OCI-LY7 (cell line): ENCODE measurements around the gene NR2E1. TPM values are rescaled to one million over a fixed set of nuclear protein-coding genes. Genes with fewer than 3 reads are reported as not detected.

Experiments used
- BruUV-seq: library from RNA; stranded (reverse); fragments of 400-500 nt; replicated peaks from 2 replicates; lab custom pipeline; 2021; lab: Mats Ljungman, UMichigan
- CTCF ChIA-PET: fragments of 300-600 bp; sonication (Branson Sonifier 250); formaldehyde crosslinking; loops from one replicate; lab custom pipeline; 2022; ENCODE audit warnings: antibody characterized with exemption; ENCODE audit not compliant: unreplicated experiment; lab: Charles Lee
- POLR2A ChIA-PET: fragments of 300-600 bp; sonication (Branson Sonifier 250); formaldehyde crosslinking; loops from one replicate; lab custom pipeline; 2022; ENCODE audit warnings: antibody characterized with exemption; lab: Charles Lee
- DNase-seq: peaks from one replicate; pipeline ENCODE4 v3.0.0-alpha.2; 2015; ENCODE audit warnings: low spot score
- H2AFZ ChIP-seq: fragments of 200-600 bp; sonication (generic), shearing (Covaris generic); 2 replicates; pipeline ENCODE4 v1.6.1; 2014; ENCODE audit warnings: mild to moderate bottlenecking, antibody characterized with exemption, low read length, moderate library complexity
- H3K27ac ChIP-seq: fragments of 200-600 bp; sonication (generic); 2 replicates; pipeline ENCODE4 v1.5.1; 2014; ENCODE audit warnings: mixed run types, low read depth, mild to moderate bottlenecking, moderate library complexity, low read length, inconsistent platforms; ENCODE audit not compliant: poor library complexity, severe bottlenecking
- H3K36me3 ChIP-seq: fragments of 200-600 bp; sonication (generic); 2 replicates; pipeline ENCODE4 v1.6.1; 2014; ENCODE audit warnings: mild to moderate bottlenecking, antibody characterized with exemption, low read length, moderate library complexity, mixed read lengths; ENCODE audit not compliant: insufficient read depth
- H3K4me1 ChIP-seq: fragments of 200-600 bp; sonication (generic); 2 replicates; pipeline ENCODE4 v1.5.1; 2014; ENCODE audit warnings: mild to moderate bottlenecking, low read length; ENCODE audit not compliant: insufficient read depth, poor library complexity, severe bottlenecking
- H3K4me2 ChIP-seq: fragments of 200-600 bp; sonication (generic); 2 replicates; pipeline ENCODE4 v1.6.1; 2014; ENCODE audit warnings: mild to moderate bottlenecking, low read length
- H3K4me3 ChIP-seq: fragments of 200-600 bp; sonication (generic); 2 replicates; pipeline ENCODE4 v1.5.1; 2014; ENCODE audit warnings: mild to moderate bottlenecking, low read depth, low read length; ENCODE audit not compliant: poor library complexity, severe bottlenecking
- H3K79me2 ChIP-seq: fragments of 200-600 bp; sonication (generic); 2 replicates; pipeline ENCODE4 v1.6.1; 2016; ENCODE audit warnings: low read depth, mild to moderate bottlenecking, low read length, moderate library complexity, mixed read lengths; ENCODE audit not compliant: insufficient read depth
- H3K9me2 ChIP-seq: fragments of 200-600 bp; sonication (generic); 2 replicates; pipeline ENCODE4 v1.6.1; 2016; ENCODE audit warnings: mild to moderate bottlenecking, low read length, mixed read lengths; ENCODE audit not compliant: insufficient read depth
- H3K9me3 ChIP-seq: fragments of 200-600 bp; sonication (generic); 2 replicates; pipeline ENCODE4 v1.6.1; 2014; ENCODE audit warnings: mild to moderate bottlenecking, mixed run types, low read length, mixed read lengths
- H4K20me1 ChIP-seq: fragments of 200-600 bp; sonication (generic); 2 replicates; pipeline ENCODE4 v1.6.1; 2014; ENCODE audit warnings: mild to moderate bottlenecking, antibody characterized with exemption, low read length, moderate library complexity, mixed read lengths; ENCODE audit not compliant: insufficient read depth
- EZH2phosphoT487 ChIP-seq: fragments of 200-600 bp; sonication (generic); IDR thresholded peaks from 2 replicates; pipeline ENCODE4 v1.6.1; 2018; ENCODE audit warnings: low read depth, borderline replicate concordance, mild to moderate bottlenecking, mixed run types, antibody characterized with exemption, low read length, moderate library complexity, mixed read lengths
- intact Hi-C: fragments of 100-400 bp; cut with micrococcal nuclease; formaldehyde crosslinking; loops from one replicate; pipeline ENCODE4 v1.10.0; 2022; ENCODE audit not compliant: unreplicated experiment
- total RNA-seq, 2 experiments: library from RNA; depleted of rRNA in 1 of 2; stranded (reverse); fragments of >200 nt in 1 of 2; shearing (Covaris generic) in 1 of 2; gene quantifications; 2 replicates each; pipeline ENCODE4 v1.2.3, GENCODE V29; 2014 to 2022
- TF ChIP-seq, protein P1 (sequence below): fragments of 200-600 bp; sonication (generic); conservative IDR thresholded peaks from 2 replicates; pipeline ENCODE4 v1.5.1; 2014; ENCODE audit warnings: mild to moderate bottlenecking, antibody characterized with exemption, low read length, moderate library complexity, mixed read lengths

NR2E1 gene
- total RNA-seq, 2 experiments from 2014 or later: not detected

DNA sequence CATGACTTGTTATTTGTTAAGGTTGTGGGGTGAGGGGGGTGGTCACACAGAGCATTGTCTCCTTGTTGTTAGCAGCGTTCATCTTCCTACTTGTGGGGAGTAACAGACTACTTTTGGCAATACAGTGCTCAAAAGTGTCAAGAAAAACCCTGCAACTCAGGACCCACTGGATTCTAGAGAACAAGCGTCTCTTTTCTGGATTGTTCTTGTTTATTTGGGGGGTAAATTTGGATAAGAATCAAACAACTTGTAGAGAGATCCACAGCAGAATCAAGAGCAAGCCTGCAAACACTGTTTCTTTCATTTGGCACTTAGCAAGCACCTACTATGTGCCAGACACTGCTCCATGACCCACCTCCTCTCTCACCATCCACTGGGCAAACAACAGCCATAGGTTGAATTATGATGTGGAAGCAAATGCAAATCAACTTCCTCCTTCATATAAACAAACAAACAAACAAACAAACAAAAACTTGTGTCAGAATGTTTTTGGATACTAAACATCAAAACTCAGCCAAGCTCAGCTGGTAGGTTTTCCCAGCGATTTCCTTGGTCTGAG, 4.0 kb upstream of the NR2E1 start:
- BruUV-seq: no TSS peak
- Histone ChIP-seq H4K20me1 (peaks cover 6% of the 10 kb centered on the region; the same call in 1 of the 2 replicates), H3K79me2 (no peaks in the 10 kb centered on the region), H3K9me2 (no peaks in the 10 kb centered on the region), H3K4me2 (no peak overlapping the region), H3K36me3 (no peaks in the 10 kb centered on the region), H3K27ac (no peak overlapping the region), H3K4me3 (no peak overlapping the region), H2AFZ (no peak overlapping the region), H3K4me1 (peaks cover 3% of the 10 kb centered on the region), H3K9me3 (no peaks in the 10 kb centered on the region)
- no peak for TF ChIP-seq EZH2phosphoT487
- TF ChIP-seq, protein P1, sequence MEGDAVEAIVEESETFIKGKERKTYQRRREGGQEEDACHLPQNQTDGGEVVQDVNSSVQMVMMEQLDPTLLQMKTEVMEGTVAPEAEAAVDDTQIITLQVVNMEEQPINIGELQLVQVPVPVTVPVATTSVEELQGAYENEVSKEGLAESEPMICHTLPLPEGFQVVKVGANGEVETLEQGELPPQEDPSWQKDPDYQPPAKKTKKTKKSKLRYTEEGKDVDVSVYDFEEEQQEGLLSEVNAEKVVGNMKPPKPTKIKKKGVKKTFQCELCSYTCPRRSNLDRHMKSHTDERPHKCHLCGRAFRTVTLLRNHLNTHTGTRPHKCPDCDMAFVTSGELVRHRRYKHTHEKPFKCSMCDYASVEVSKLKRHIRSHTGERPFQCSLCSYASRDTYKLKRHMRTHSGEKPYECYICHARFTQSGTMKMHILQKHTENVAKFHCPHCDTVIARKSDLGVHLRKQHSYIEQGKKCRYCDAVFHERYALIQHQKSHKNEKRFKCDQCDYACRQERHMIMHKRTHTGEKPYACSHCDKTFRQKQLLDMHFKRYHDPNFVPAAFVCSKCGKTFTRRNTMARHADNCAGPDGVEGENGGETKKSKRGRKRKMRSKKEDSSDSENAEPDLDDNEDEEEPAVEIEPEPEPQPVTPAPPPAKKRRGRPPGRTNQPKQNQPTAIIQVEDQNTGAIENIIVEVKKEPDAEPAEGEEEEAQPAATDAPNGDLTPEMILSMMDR: no peak
- ChIA-PET CTCF (no interaction called here), POLR2A (interaction anchor here (1.1 kb wide), 1 partner anchor 8 kb away, joined by 4 read pairs; no protein-coding TSS in a partner anchor)
- DNase-seq: no peak
- intact Hi-C loops: no loop called here

DNA sequence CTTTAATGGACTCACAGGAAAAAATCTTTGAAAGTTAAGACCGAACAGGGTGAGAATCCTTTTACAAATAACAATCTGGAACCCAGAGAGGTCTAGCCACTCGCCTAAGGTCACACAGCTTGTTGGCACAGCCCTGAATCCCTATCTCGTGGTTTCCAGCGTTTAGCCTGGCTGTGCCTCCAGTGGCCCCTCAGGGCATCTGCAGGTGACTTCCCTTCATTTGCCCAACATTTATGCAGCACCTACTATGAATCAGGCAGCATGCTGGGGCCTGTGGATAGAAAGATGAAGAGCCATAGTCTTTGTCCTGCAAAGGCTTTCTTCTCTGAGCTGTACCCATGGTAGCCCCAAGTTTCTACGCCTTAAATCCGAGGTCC, 2.6 kb upstream of the NR2E1 start:
- intact Hi-C loops: no loop called here
- H3K4me1 ChIP-seq: no peaks in the 10 kb centered on the region
- DNase-seq: peak; percentile 5
- H3K79me2 ChIP-seq: no peaks in the 10 kb centered on the region
- no peak for TF ChIP-seq EZH2phosphoT487
- TF ChIP-seq, protein P1: no peak
- H3K4me3 ChIP-seq: no peak overlapping the region
- no peaks in the 10 kb centered on the region for H3K36me3 ChIP-seq
- no peaks in the 10 kb centered on the region for H3K9me3 ChIP-seq
- no TSS peak for BruUV-seq
- POLR2A ChIA-PET: no interaction called here
- no peak overlapping the region for H3K4me2 ChIP-seq
- peaks cover 6% of the 10 kb centered on the region; the same call in 1 of the 2 replicates for H4K20me1 ChIP-seq
- CTCF ChIA-PET: no interaction called here
- no peak overlapping the region for H2AFZ ChIP-seq
- H3K9me2 ChIP-seq: no peaks in the 10 kb centered on the region
- no peak overlapping the region for H3K27ac ChIP-seq

- Histone ChIP-seq H3K79me2 (no peaks in the 10 kb centered on the region), H3K27ac (no peak overlapping the region), H3K9me3 (no peaks in the 10 kb centered on the region), H3K36me3 (no peaks in the 10 kb centered on the region), H3K4me1 (no peaks in the 10 kb centered on the region), H2AFZ (no peak overlapping the region), H3K4me2 (no peak overlapping the region), H4K20me1 (0 out of 2 replicates have a peak, but pooled peaks cover 2% of the 10 kb centered on the region), H3K4me3 (no peak overlapping the region), H3K9me2 (no peaks in the 10 kb centered on the region)
- no TSS peak for BruUV-seq
- intact Hi-C loops: no loop called here
- ChIA-PET CTCF (no interaction called here), POLR2A (no interaction called here)
- TF ChIP-seq, protein P1: no peak
- no peak for TF ChIP-seq EZH2phosphoT487
- no peak for DNase-seq
These were observed 1.9 kb upstream of the NR2E1 start for GRCh38 chr6:108163644-108164542.
